NCI-H2171 (cell line): ENCODE measurements around the gene RGPD8.
"Not testable (repeated sequence)": the region's sequence is repeated elsewhere in the genome, so short reads cannot be mapped to it uniquely, and the experiment has no call there.

Experiments used
- DNase-seq: peaks from one replicate; lab custom pipeline; 2025; lab: John Stamatoyannopoulos, UW

The RGPD8 gene

GRCh38 chr2:112435716-112436431 is 2.4 kb upstream of the RGPD8 start:
- not testable (repeated sequence) for DNase-seq

DNA sequence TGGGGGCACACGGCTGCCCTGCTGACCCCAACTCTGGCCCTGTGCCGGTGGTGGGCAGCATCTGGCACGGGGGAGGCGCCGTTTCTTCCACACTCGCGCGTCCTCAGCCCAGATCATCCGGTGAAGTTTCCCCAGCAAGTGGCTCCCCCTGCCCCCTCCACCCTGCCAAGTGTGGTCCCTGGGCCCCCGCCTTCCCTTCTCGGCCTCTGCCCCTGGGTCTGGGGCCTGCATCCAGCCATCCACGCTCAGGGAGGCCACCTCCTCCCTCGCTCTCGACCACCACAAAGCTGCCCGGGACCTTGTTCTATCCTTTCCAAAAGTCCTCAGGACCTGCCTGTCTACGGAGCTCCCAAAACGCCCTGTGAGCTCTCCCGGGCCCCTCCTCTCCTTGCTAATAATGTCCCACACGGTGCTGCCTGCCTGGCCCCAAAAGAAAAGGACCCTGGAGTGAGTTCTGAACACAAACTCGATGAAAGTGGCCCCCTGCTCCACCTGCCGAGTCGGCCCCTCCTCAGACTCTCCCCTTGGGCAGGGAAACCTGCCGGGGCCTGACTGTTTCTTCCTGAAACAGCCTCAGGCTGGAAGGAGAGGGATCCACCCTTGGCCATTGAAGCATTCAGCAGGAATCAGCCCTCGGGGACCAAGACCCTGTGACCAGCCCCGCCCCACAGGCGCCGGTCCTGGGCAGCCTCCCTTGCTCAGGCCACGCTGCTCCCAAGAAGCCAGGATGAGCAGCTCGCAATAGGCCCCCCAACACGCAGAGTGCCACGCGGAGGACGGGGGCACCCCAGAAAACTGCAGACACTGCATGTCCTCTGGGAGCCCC is 1.7 kb upstream of the RGPD8 start:
- DNase-seq = not testable (repeated sequence)

GRCh38 chr2:112433932-112434730 is 686 bp upstream of the RGPD8 start:
- DNase-seq = no peak

- DNase-seq = not testable (repeated sequence)
These were observed 538 bp downstream of the RGPD8 start for GRCh38 chr2:112432735-112433479.

DNA sequence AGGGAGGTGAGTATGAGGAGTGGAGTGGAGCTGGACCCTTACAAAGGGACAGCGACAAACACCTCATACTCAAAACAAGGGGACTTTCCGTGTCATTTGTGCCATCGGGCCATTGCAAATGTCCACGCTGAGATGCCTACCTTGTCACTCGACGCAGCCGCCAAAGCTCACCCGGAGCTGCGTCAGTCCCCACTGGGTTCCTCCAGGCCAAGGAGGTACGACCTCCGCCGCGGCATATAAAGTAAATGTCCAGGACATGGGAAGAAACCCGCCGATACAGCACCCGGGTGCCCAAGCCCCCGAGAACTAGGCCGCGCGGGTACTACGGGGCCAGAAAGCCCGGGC is 1.1 kb downstream of the RGPD8 start:
- DNase-seq = not testable (repeated sequence)

DNA sequence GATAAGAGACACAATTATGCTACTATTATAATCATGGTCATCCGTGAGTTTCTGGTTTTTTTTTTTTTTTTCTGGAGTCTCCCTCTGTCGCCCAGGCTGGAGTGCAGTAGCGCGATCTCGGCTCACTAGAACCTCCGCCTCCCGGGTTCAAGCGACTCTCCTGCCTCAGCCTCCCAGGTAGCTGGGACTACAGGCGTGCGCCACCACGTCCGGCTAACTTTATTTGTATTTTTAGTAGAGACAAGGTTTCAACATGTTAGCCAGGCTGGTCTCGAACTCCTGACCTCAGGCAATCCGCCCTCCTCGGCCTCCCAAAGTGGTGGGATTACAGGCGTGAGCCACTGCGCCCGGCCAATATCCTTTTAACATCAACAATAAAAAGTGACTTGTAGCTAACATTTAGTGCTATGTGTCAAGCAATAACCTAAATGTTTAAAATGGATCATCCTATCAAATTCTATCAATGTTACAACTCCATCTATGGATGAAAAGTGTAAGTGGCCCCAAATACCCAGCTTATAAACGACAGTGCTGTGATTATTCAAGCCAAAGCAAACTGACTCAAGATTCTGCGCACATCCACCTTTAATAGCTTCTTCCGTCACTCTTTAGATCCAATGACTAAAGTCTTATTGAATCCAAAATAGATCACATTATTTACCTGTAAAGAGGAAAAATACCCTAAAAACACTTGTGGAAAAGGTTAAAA is 1.7 kb downstream of the RGPD8 start:
- not testable (repeated sequence) for DNase-seq

DNA sequence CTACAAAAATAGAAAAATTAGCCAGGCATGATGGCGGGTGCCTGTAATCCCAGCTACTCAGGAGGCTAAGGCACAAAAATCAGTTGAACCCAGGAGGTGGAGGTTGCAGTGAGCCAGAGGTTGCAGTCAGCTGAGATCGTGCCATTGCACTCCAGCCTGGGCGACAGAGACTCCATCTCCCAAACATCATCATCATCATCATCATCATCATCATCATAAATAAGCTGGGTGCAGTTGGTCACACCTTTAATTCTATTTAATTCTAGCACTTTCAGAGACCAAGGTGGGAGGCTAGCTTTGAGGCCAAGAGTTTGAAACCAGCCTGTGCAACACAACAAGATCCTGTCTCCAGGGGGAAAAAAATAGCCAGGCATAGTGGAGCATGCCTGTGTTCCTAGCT is 8.9 kb downstream of the RGPD8 start:
- DNase-seq = not testable (repeated sequence)

DNA sequence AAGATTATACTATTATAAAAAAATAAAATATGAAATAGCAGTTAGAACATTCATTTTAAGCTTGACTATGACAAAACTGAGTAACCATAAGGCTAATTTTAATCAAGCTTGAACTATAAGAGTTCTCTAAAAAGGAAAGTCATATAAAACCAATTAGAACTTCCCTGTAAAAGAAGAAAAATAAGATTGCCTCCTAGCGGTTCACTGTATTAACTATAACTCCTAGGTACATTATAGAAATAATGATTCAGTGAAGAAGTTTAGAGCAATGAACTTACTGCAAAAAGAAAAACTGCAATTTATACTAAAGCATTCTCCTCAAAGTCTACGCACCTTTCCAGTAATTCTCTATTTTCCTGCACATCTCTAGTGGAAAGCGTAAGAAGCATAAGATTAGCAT is 16.6 kb downstream of the RGPD8 start:
- not testable (repeated sequence) for DNase-seq

DNA sequence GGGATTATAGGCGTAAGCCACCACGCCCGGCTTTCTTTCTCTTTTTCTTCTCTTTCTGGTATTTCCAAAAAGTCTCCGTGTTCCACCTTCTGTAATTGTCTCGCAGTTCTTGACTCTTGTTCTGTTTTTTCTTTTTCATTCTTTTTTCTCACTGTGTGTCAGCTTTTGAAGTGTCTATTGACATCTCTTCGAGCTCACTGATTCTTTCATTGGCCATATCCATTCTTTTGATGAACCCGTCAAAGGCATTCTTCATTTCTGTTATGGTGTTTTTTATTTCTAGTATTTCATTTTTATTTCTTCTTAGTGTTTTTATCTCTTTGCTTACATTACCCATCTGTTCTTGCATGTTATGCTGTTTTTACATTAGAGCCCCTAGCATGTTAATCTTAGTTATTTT is 73.4 kb downstream of the RGPD8 start:
- not testable (repeated sequence) for DNase-seq

DNA sequence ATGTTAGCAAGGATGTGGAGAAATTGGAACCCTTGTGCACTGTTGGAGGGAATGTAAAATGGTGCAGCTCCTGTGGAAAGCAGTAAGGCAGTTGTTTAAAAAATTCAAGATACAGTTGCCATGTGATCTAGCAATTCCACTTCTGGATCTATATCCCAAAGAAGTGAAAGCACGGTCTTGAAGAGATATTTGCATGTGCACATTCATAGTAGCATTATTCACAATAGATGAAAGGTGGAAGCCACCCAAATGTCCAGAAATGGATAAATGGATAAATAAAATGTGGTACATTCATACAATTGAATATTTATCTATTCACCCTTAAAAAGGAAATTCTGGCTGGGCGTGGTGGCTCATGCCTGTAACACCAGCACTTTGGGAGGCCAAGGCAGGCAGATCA is 79.1 kb downstream of the RGPD8 start:
- DNase-seq = not testable (repeated sequence)

GRCh38 chr2:112352809-112353603 is 80.4 kb downstream of the RGPD8 start:
- not testable (repeated sequence) for DNase-seq

DNA sequence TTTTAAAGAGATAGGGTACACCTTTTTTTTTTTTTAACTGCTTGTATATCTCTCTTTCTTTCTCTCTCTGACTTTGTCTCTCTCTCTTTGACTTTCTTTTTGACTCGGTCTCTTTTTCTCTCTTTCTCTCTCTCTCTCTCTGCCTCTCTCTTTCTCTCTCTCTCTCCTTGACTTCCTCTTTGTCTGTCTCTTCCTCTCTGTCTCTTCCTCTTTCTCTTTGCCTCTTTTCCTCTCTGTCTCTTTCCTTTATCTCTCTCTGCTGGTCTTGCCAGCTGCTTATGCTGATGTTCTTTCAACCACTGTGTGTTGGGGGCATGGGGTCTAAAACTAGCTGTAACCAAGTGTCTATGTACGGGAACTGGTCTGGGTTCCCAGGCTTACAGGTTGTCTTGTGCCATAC is 81.2 kb downstream of the RGPD8 start:
- not testable (repeated sequence) for DNase-seq

DNA sequence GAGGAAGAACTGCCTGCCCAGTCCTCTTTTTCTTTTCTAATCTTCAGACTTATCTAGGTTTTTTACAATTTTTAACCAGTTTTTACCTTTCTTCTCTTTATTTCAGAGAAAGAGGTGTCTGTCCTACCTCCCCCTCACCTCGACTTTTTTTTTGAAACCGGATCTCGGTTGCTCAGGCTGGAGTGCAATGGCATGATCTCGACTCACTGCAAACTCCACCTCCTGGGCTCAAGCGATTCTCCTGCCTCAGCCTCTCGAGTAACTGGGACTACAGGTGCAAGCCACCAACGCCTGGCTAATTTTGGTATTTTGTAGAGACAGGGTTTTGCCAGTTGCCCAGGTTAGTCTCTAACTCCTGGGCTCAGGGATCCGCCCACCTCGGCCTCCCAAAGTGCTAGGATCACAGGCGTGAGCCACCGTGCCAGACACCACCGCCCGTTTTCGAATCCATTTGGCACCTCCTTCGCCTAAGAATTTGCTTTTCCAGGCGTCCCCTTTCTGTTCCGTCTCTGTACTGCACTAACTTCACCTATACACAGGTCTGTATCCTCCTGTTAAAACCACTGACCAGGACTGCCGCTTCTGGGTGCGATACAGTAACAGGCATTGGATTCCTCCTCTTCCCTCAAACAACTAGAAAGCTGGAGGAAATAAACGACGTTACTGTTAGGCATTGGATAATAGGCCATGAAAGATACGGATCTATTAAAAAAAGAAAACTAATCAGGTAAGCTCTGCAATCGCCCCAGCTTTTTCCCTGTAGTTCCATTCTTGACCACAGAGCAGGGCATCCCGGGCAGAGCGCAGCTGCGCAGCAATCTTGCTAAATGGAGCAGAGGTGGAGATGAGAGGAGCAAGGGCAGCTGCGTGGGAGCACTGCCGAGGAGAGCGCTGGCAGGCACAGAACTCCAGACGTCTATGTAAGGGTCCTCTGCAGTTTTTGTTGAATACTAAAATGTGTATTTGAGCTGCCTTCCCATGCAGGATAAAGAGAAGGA is 88.1 kb downstream of the RGPD8 start:
- no peak for DNase-seq

DNA sequence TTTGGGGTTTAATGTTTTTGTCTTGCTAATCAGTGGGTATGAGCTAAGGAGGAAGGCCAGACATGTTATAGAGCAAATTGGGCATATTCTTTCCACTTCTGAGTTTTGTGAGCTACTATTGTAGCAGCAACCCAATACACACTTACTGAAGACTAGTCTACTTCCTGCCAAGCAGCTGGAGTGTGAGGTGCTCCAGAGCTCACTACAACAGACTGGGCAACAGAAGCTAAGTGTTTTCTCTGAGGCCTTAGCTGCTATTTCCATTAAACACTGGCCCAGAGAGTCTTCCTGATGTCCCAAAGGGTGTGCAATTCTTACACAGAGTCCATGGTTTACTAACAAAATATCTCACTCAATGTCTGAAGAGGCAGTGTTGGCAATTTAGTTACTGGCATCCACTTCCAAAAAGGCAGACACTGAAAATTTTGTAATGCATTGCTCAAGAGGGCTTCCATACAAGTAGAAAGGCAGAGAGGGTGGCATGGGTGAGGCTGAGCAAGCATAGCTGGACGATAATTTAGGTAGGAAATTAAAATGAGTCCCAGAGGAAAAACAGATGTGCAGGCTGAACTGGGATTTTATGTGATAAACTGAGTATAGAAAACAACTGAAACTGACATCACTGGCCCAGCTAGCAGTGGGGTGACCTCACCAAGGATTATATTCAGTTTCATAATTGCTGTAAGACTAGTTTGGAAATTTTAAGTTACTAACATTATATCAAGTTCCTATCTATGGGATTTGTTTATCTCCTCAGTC is 89.4 kb downstream of the RGPD8 start:
- DNase-seq = no peak

DNA sequence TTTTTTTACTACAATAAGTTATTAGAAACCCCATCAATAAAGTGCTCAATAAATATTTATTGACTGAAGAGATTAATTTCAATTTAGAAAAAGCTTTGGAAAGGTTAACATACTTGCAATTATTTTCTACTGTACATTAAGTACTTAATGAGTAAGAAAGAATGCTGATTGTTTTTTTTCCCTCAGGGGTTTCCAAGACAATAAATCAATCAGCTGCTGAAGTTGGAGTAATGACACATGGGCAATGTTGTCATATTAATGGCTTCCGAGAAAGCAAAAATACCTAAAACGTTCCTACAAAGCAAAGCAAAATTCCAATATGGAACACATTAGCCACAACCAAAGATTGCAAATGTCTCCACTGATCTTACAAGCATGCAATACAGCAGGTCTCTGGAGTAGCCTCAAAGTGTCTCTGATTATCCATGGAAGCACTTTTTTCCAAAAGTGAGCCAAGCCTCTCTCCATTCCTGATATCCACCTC is 91.3 kb downstream of the RGPD8 start:
- DNase-seq = no peak

GRCh38 chr2:112340475-112341267 is 92.8 kb downstream of the RGPD8 start:
- DNase-seq = no peak

DNA sequence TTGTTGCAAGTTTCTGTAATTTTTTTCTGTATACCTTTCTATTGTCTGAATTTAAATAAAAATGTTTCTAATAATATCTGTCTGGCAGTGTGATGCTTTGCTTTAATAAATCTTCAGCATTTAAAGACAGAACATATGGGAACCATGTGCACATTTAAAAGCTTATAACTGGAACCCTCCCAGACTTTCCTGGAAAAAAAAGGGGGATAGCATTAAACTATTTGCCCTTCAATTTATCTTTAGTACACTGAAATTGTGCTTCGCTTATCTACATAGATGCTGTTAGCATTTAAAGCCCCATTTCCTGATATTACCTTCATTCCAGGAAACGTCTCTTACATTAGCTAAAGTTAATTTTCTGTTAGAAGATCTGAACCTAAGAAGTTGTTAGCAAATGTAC is 93.5 kb downstream of the RGPD8 start:
- no peak for DNase-seq
